CD4-positive, alpha-beta T cell treated with Interleukin-15 for 1 hour (primary cell): ENCODE measurements around the gene SNRK.
A peak's percentile ranks its signal among the peaks of the same experiment; 100 is the strongest.

Experiments used
- DNase-seq: peaks from one replicate; pipeline ENCODE4 v3.0.0-alpha.2; 2020

Gene SNRK

GRCh38 chr3:43372007-43372740 lies 85.8 kb downstream of the SNRK start:
- no peak for DNase-seq

GRCh38 chr3:43372809-43373559 lies 86.6 kb downstream of the SNRK start:
- no peak for DNase-seq

- DNase-seq, result no peak
Measured at GRCh38 chr3:43373560-43373928, 87.2 kb downstream of the SNRK start.

GRCh38 chr3:43378066-43378935 lies 92.0 kb downstream of the SNRK start:
- DNase-seq, result peak; percentile 69

GRCh38 chr3:43379343-43379742 lies 93.0 kb downstream of the SNRK start:
- DNase-seq, result no peak

- DNase-seq, result no peak
Measured at GRCh38 chr3:43388175-43388574, 101.8 kb downstream of the SNRK start.

GRCh38 chr3:43388915-43389314 lies 102.6 kb downstream of the SNRK start:
- no peak for DNase-seq

- peak; percentile 85 for DNase-seq
Measured at GRCh38 chr3:43389388-43390254, 103.3 kb downstream of the SNRK start.

- DNase-seq, result no peak
Measured at GRCh38 chr3:43390255-43390588, 103.9 kb downstream of the SNRK start.

- no peak for DNase-seq
Measured at GRCh38 chr3:43391621-43392020, 105.3 kb downstream of the SNRK start.

- DNase-seq, result no peak
Measured at GRCh38 chr3:43394041-43394554, 107.8 kb downstream of the SNRK start.

GRCh38 chr3:43399034-43399433 lies 112.7 kb downstream of the SNRK start:
- no peak for DNase-seq

GRCh38 chr3:43400167-43400566 lies 113.8 kb downstream of the SNRK start:
- no peak for DNase-seq
